T-helper 1 cell treated with Interleukin-12 subunit alpha and Interleukin-12 subunit beta and Interleukin-4 antibody, amounts not matched to agents 30 μg/mL and 1 μg/mL, for 36 hours (primary cell): ENCODE data around the gene WDR18.

Experiments used
- H3K27ac Mint-ChIP-seq: one replicate; pipeline ENCODE4 v1.8.0; 2021; ENCODE audit warnings: mild to moderate bottlenecking, mixed read lengths
- H3K27me3 Mint-ChIP-seq: one replicate; pipeline ENCODE4 v1.8.0; 2021; ENCODE audit warnings: low read depth, mixed read lengths
- H3K36me3 Mint-ChIP-seq: one replicate; pipeline ENCODE4 v1.8.0; 2021; ENCODE audit warnings: low read depth, mixed read lengths
- H3K4me1 Mint-ChIP-seq: one replicate; pipeline ENCODE4 v1.8.0; 2021; ENCODE audit warnings: low read depth, mixed read lengths
- H3K4me3 Mint-ChIP-seq: one replicate; pipeline ENCODE4 v1.8.0; 2021; ENCODE audit warnings: mild to moderate bottlenecking, moderate library complexity, mixed read lengths
- H3K9me3 Mint-ChIP-seq: one replicate; pipeline ENCODE4 v1.8.0; 2021; ENCODE audit warnings: mixed read lengths

Gene WDR18

DNA sequence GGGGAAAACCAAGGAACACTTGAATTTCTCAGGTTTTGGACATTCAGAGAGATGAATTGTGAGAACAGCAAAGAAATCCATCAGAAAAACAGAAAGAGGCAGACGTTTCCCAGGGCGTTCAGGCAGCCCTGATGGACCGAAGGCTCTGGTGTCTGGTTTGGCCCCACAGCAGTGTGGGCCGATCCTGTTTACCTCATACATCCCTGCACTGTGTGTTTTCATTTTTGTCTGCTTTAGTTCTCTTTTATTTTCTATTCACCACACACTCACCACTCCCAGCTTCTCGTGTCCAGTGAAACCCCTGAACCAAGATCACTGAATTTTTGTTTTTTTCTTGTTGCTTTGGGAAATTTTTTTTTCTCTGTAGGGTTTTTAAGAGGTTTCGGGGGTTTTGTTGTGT is 11.9 kb upstream of the WDR18 start:
- Mint-ChIP-seq H3K4me1 (no peaks in the 10 kb centered on the region), H3K27me3 (no peaks in the 10 kb centered on the region), H3K36me3 (peaks cover 27% of the 10 kb centered on the region), H3K9me3 (peaks cover 5% of the 10 kb centered on the region), H3K4me3 (no peak overlapping the region), H3K27ac (no peak overlapping the region)

DNA sequence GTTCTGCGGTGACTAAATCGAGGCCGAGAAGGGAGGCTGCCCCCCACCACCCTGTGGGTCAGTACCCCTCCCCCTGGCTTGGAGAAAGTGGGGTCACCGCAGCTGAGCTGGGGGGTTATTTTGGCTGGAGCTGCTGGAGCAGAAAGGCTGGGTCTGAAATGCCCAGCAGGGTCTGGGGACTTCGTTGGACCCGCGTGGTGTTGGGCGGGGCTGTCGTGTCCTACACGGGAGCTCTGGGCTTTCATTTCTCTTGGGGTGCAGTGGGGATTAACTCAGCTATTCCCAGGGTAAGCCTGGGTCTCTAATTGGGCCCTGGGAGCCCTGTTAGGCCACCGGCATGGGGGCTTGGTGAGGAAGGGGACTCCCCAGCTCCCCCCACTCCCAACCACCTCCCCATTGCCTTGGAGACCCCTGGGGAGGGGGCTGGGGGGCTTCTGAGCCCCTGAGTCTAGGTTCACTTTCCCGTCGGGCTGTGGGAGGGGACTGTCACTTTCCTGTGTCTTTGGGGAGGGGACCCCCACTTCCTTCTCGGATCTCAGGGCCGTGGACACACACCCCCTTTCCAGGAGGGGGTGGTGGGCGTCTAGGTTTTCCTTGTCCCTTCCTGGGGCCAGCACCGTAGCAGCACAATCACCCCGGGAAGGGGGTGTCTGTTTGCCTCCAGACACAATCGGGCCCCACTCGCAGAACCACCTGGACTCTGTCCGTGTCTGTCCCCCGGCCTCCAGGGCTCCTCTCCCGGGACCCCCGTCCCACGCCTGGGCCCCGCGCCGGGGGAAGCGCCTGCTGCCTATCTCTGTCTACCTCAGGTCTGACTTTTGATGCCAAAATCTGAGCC is 10.2 kb upstream of the WDR18 start:
- Mint-ChIP-seq H3K4me3 (no peak overlapping the region), H3K27ac (no peak overlapping the region), H3K27me3 (no peaks in the 10 kb centered on the region), H3K9me3 (peaks cover 5% of the 10 kb centered on the region), H3K36me3 (peaks cover 19% of the 10 kb centered on the region), H3K4me1 (no peaks in the 10 kb centered on the region)

DNA sequence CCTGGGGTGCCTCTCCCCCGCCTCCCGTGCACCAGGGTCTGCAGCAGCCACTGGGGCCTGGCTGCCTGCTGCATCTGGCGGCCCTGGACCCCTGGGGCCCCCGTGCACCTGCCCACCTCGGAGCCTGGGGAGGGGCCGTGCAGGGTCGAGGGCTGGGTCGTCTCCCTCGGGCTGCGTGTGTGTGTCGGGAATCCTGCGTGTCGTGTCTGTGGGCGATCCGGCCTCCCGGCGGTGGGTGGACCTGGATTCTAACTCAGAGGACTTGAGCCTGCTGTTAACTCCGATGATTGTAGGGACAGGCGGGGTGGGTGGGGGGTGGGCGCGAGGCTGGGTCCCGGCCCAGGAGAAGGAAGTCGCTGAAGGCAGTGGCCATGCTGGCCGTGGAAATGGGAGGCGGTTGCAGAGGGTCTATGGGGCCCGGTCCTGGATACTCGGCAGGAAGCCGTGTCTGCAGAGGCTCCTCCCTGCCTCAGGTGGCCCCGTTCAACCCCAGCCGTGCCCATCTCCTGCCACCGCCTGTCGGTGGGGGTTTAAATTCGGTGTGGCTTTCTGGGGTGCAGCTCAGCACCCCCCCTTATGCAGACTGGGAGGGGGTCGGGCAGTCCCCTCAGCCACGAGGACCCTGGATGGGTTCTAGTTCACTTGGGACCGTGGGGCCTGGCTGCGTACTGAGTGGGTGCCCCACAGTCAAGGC is 9.4 kb upstream of the WDR18 start:
- Mint-ChIP-seq H3K9me3 (peaks cover 5% of the 10 kb centered on the region), H3K4me3 (no peak overlapping the region), H3K27me3 (no peaks in the 10 kb centered on the region), H3K27ac (no peak overlapping the region), H3K36me3 (peaks cover 17% of the 10 kb centered on the region), H3K4me1 (no peaks in the 10 kb centered on the region)

DNA sequence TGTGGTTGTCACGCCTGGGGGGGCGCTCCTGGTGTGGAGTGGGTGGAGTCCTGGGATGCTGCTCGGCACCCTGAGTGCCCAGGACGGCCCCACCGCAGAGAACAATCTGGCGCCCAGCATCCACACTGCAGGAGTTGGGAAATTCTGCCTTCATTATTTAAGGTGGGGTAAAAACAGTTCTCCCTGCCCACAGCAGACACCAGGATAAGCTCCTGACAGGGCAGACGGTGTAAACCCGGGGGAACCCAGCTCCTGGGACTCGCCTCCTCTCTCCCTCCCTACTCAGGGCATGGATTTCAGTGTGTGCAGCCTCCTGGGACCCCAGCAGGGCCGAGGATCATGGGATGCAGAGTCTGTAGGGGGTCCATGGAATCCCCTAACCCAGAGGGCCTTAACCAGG is 7.7 kb upstream of the WDR18 start:
- H3K4me1 Mint-ChIP-seq: no peaks in the 10 kb centered on the region
- H3K27me3 Mint-ChIP-seq: no peaks in the 10 kb centered on the region
- no peak overlapping the region for H3K4me3 Mint-ChIP-seq
- no peak overlapping the region for H3K27ac Mint-ChIP-seq
- no peaks in the 10 kb centered on the region for H3K9me3 Mint-ChIP-seq
- peaks cover 6% of the 10 kb centered on the region for H3K36me3 Mint-ChIP-seq

DNA sequence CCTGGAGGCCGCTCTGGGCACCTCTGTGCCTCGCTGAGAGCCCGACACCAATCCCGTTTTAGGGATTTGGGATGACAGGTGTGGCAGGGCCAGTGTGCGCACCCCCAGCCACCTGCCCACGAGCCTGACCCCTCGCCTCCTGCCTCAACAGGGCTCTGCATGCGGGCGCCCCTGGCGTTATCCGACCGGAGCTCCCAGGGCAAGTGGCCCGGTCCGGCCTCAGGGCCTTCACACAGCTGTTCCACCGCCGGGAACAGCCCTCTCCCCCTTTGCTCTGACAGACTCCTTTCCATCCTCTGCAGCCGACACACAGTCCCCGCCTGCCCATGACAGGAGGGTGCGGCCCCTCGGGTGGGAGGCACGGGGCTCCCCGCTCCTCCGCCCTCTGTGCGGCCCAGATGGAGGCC is 7.1 kb upstream of the WDR18 start:
- no peak overlapping the region for H3K4me3 Mint-ChIP-seq
- H3K9me3 Mint-ChIP-seq: no peaks in the 10 kb centered on the region
- H3K27me3 Mint-ChIP-seq: no peaks in the 10 kb centered on the region
- H3K27ac Mint-ChIP-seq: no peak overlapping the region
- H3K4me1 Mint-ChIP-seq: no peaks in the 10 kb centered on the region
- H3K36me3 Mint-ChIP-seq: peaks cover 5% of the 10 kb centered on the region

DNA sequence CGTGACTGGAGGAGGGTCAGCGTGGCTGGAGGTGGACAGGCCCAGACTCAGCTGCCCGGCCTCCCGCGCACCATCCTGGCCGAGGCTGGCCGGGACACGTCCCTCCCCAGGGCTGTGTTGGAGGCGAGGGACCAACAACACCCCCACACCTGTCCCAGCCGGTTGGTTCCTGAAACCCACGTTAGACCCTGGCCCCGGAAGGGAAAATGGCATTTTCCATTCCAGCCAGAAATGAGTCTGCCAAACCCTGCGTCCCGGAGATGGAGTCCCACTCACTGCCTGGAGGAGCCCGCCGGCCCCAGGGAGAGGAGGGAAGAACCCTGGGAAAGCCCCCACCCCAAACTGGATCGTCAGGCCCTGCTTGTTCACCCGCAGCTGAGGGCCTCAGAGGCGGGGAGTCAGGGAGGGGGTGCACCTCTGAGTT is 4.8 kb upstream of the WDR18 start:
- Mint-ChIP-seq H3K9me3 (no peaks in the 10 kb centered on the region), H3K36me3 (no peaks in the 10 kb centered on the region), H3K27ac (no peak overlapping the region), H3K4me3 (no peak overlapping the region), H3K4me1 (peaks cover 2% of the 10 kb centered on the region), H3K27me3 (no peaks in the 10 kb centered on the region)

DNA sequence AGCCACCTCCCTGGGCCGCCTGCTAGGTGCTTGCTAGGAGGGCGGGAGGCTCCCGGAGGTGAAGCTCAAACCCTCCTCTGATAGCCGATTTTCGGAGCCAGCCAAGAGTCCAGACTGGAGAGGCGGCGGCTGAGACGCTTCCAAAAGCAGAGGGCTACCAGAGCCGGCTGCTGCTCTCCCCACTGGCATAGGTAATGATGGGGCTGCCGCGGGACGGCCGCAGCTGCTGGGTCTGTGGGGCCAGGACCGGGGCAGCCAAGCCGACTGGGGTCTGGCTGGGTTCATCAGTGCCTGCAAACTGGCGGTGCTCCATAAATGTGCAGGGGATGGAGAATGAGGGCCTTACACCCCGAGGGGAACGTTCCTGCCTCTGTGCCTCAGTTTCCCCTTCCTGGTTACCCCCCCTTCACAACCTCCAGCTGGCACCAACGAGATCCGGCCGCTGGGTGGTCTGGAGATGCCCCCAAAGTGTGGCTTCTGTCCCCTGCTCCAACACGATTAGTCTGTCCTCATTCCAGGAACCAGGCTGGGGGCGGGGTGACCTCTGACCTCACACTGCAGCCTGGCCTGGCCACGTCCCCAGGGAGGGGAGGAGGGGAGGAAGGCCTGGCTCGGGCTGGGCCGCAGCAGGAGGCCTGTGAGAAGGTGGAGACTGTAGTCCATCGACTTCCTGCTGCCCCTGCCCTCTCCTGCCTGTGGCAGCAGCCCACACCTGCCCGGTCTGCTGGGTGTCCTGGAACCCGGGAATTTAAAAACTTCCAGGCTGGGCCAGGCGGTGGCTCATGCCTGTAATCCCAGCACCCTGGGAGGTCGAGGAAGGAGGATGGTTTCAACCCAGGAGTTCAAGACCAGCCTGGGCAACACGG is 3.8 kb upstream of the WDR18 start:
- H3K36me3 Mint-ChIP-seq: no peaks in the 10 kb centered on the region
- no peaks in the 10 kb centered on the region for H3K9me3 Mint-ChIP-seq
- H3K4me3 Mint-ChIP-seq: no peak overlapping the region
- H3K4me1 Mint-ChIP-seq: peaks cover 6% of the 10 kb centered on the region
- no peak overlapping the region for H3K27ac Mint-ChIP-seq
- no peaks in the 10 kb centered on the region for H3K27me3 Mint-ChIP-seq

DNA sequence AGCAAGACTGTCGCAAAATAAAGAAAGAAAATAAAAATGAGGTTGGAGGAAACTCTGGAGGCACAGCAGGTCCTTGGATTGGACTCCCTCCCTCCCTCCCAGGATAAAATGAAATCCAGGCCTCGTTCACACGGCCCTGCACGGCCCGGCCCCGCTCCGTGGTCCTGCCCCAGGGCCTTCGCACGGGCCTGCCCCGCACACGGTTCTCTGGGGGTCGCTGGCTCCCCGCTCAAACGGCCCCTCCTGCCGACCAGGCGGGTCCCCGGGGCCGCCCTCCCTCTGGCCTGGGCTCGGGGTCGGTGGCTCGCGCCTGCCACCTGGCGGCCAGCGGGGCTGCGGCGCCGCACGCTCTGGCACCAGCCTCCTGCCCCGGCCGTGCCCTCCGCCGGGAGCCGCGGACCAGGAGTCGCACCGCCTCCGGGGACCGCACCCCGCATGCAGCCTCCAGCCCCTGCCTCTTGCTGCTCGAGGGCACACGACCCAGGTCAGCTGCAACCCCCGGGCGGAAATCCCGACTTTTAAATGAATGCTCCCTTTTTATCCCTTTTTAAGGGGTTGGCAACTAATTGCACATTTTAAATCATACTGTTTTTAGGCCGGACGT is 1.5 kb upstream of the WDR18 start:
- no peaks in the 10 kb centered on the region for H3K9me3 Mint-ChIP-seq
- no peak overlapping the region for H3K27ac Mint-ChIP-seq
- H3K36me3 Mint-ChIP-seq: no peaks in the 10 kb centered on the region
- H3K4me1 Mint-ChIP-seq: peaks cover 13% of the 10 kb centered on the region
- H3K27me3 Mint-ChIP-seq: no peaks in the 10 kb centered on the region
- H3K4me3 Mint-ChIP-seq: no peak overlapping the region

DNA sequence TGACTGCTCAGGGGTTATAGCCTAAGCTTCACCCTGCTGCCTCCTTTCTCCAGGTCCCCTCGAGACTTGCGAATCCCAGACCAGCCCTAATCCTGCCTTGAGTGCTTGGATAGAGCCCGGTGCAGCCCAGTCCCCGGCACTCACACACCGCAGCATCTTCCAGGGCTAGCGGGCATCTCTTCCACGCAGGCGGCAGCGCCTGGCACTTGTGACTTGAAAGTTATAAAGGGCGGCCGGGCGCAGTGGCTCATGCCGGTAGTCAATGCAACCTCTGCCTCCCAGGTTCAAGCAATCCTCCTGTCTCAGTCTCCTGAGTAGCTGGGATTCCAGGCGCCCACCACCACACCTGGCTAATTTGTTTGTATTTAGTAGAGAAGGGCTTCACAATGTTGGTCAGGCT is 1.9 kb downstream of the WDR18 start:
- Mint-ChIP-seq H3K27ac (no peak overlapping the region), H3K4me3 (peak overlapping the region; percentile 74), H3K4me1 (peaks cover 13% of the 10 kb centered on the region), H3K36me3 (peaks cover 3% of the 10 kb centered on the region), H3K9me3 (no peaks in the 10 kb centered on the region), H3K27me3 (no peaks in the 10 kb centered on the region)

DNA sequence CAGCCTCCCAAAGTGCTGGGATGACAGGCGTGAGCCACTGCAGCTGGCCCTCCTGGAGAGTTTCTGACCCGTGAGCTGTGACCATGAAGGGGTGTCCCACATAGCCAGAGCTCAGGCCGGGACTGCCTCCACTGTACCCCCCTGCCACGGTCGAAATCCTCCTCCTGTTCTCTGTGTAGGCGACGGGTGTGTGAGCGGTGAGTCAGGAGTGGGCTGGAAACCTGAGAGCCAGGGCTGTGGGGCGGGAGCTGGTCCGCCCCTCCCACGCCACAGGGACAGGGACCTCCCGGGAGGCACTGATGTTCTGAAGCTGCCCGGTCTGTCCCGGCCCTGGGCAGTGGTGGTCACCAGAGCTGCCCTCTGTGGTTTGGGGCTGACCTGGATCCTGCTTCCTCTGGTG is 3.9 kb downstream of the WDR18 start:
- H3K27ac Mint-ChIP-seq: no peak overlapping the region

DNA sequence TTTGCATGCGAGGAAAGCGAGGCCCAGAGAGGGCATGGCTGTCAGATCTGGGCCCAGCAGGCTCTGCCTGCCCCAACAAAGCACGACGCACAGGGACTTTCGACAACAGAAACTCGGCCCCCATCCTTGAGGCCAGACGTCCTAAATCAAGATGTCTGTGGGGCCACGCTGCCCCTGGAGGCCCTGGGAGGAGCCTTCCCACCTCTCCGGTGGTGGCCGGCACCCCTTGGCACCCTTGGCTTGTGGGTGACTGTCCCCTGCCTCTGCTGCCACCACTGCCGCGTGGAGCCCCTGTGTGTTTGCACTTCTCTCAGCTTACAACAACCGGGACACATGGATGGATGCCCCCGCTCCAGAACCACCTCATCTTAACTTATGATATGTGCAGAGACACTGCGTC is 4.4 kb downstream of the WDR18 start:
- no peaks in the 10 kb centered on the region for H3K9me3 Mint-ChIP-seq
- H3K4me1 Mint-ChIP-seq: peaks cover 13% of the 10 kb centered on the region
- H3K36me3 Mint-ChIP-seq: peaks cover 6% of the 10 kb centered on the region
- no peaks in the 10 kb centered on the region for H3K27me3 Mint-ChIP-seq
- no peak overlapping the region for H3K27ac Mint-ChIP-seq
- no peak overlapping the region for H3K4me3 Mint-ChIP-seq

More for the DNA sequence above, 3.9 kb downstream of the WDR18 start:
- H3K9me3 Mint-ChIP-seq: no peaks in the 10 kb centered on the region
- H3K36me3 Mint-ChIP-seq: peaks cover 6% of the 10 kb centered on the region
- no peak overlapping the region for H3K4me3 Mint-ChIP-seq
- peaks cover 13% of the 10 kb centered on the region for H3K4me1 Mint-ChIP-seq
- H3K27me3 Mint-ChIP-seq: no peaks in the 10 kb centered on the region

DNA sequence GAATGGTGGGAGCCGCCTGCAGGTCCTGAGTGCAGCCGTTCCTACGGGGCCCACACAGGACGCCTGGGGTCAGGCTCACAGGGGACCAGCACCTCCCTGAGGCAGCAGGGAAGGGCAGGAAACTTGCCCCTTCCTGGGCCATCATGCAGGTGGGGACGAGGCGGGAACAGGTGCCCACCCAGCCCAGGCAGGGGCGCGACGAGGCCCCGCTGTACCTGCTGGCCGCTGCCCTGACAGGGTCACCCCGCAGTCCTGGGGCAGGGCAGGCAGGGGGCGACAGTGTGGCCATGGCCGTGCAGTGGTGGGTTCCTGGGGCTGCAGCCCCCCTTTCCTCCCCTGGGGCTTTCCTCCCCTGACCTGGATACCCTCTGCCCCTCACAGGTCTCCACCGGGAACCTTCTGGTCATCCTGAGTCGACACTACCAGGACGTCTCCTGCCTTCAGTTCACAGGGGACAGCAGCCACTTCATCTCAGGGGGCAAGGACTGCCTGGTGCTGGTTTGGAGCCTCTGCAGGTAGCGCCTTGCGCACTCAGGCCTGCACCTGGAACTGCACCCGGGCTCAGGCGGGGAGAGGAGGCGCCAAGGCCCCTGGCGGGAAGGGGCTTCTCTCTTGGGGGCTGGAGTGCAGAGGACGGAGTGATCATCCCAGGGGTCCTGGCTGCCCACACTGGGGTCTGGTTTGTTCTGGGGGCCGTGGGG is 5.4 kb downstream of the WDR18 start:
- Mint-ChIP-seq H3K4me1 (peaks cover 10% of the 10 kb centered on the region), H3K4me3 (no peak overlapping the region), H3K27me3 (no peaks in the 10 kb centered on the region), H3K27ac (no peak overlapping the region), H3K36me3 (peaks cover 6% of the 10 kb centered on the region), H3K9me3 (no peaks in the 10 kb centered on the region)

DNA sequence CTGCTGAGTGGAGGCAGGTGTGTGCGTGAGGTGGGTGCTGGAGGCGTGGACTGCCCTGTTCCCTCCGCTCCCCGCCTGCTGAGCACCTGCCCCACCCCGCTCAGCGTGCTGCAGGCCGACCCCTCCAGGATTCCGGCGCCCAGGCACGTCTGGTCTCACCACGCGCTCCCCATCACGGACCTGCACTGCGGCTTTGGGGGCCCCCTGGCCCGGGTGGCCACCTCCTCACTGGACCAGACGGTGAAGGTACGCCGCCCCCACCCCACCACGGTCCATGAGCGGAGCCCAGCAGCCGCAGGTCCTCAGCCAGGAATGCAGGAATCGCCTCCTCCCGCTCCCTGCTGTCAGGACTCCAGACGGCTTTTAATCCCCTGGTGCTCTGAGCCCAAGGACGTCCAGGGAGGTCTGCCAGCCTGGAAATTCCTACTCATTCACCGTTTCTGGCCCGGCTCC is 6.0 kb downstream of the WDR18 start:
- Mint-ChIP-seq H3K4me3 (no peak overlapping the region), H3K4me1 (peaks cover 6% of the 10 kb centered on the region), H3K27ac (no peak overlapping the region), H3K27me3 (no peaks in the 10 kb centered on the region), H3K36me3 (peaks cover 6% of the 10 kb centered on the region), H3K9me3 (no peaks in the 10 kb centered on the region)

DNA sequence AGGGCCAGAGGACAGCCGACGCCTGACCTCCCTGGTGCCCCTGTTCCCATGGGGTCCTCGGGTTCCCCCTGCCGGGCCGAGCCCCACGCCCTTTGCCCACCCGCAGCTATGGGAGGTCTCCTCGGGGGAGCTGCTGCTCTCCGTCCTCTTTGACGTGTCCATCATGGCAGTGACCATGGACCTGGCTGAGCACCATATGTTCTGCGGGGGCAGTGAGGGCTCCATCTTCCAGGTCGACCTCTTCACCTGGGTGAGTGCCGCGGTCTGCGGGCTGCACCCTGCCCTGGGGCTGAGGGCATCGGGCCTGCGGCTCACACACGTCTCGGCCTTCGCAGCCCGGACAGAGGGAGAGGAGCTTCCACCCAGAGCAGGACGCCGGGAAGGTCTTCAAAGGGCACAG is 6.6 kb downstream of the WDR18 start:
- Mint-ChIP-seq H3K27me3 (no peaks in the 10 kb centered on the region), H3K4me3 (no peak overlapping the region), H3K36me3 (peaks cover 6% of the 10 kb centered on the region), H3K27ac (no peak overlapping the region), H3K4me1 (peaks cover 2% of the 10 kb centered on the region), H3K9me3 (no peaks in the 10 kb centered on the region)
